ENCODE results near the gene GSTA1.

DNA sequence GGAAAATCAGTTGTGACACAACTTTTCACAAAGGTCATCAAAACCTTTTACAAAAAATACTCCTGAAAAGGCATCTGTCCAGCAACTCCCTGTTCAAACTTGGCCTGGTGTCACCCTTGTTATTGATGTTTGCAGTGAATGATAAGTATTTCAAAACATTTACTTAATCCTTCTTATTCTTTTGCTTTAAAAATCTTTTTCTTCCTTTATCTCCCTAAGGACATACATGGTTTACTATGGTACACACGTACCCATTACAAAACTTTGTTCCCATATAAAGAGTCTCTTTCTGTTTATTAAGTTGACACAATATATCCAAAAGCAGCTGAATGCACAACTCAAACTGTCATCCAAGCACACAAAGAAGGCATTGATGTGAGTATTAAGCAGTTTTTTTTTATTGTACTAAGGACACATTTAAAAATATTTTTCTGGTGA lies 57.8 kb downstream of the GSTA1 start:
- TF ChIP-seq EZH2 (IDR thresholded peaks at IDR 0.05; ENCODE audit: insufficient read depth, poor library complexity, severe bottlenecking) (no peak), EZH2phosphoT487 (IDR thresholded peaks at IDR 0.05; ENCODE audit: insufficient read depth, low read depth) (no peak)
